Measurements from ENCODE around the gene NSD2.
"Not testable (repeated sequence)": the region's sequence is repeated elsewhere in the genome, so short reads cannot be mapped to it uniquely, and the experiment has no call there.

The NSD2 gene

GRCh38 chr4:1842339-1842895, 28.8 kb upstream of the NSD2 start:
- DNase-seq = no peak

- DNase-seq = no peak
Observed at GRCh38 chr4:1842993-1843448, 28.2 kb upstream of the NSD2 start.

GRCh38 chr4:1843852-1844251, 27.3 kb upstream of the NSD2 start:
- no peak for DNase-seq

GRCh38 chr4:1844618-1845017, 26.6 kb upstream of the NSD2 start:
- not testable (repeated sequence) for DNase-seq

GRCh38 chr4:1846580-1846979, 24.6 kb upstream of the NSD2 start:
- no peak for DNase-seq

- no peak for DNase-seq
Observed at GRCh38 chr4:1850276-1850675, 20.9 kb upstream of the NSD2 start.

- no peak for DNase-seq
Observed at GRCh38 chr4:1851160-1851559, 20.0 kb upstream of the NSD2 start.

- DNase-seq = peak; percentile 29
Observed at GRCh38 chr4:1851575-1852410, 19.4 kb upstream of the NSD2 start.

- no peak for DNase-seq
Observed at GRCh38 chr4:1852904-1853623, 18.1 kb upstream of the NSD2 start.

GRCh38 chr4:1854752-1855151, 16.4 kb upstream of the NSD2 start:
- DNase-seq = no peak

- DNase-seq = no peak
Observed at GRCh38 chr4:1855333-1856070, 15.7 kb upstream of the NSD2 start.

- DNase-seq = peak; percentile 93
Observed at GRCh38 chr4:1856071-1856942, 14.9 kb upstream of the NSD2 start, which contains the start of gene LETM1. LETM1 (minus strand) TSS chr4:1856156; CDS start chr4:1855950, 206 bp downstream.

- DNase-seq = no peak
Observed at GRCh38 chr4:1856943-1857699, 14.1 kb upstream of the NSD2 start.

- DNase-seq = no peak
Observed at GRCh38 chr4:1857931-1858330, 13.3 kb upstream of the NSD2 start.

GRCh38 chr4:1859389-1859753, 11.8 kb upstream of the NSD2 start:
- no peak for DNase-seq

GRCh38 chr4:1862055-1862911, 8.9 kb upstream of the NSD2 start:
- DNase-seq = no peak

- DNase-seq = no peak
Observed at GRCh38 chr4:1862961-1863296, 8.3 kb upstream of the NSD2 start.

- no peak for DNase-seq
Observed at GRCh38 chr4:1863297-1864033, 7.7 kb upstream of the NSD2 start.

All from inflammatory macrophage treated with lipopolysaccharide for 4 hours (primary cell).